ENCODE measurements around the gene MAP6. TPM values are rescaled to one million over a fixed set of nuclear protein-coding genes. Genes with fewer than 3 reads are reported as not detected.

Gene MAP6
- polyA plus RNA-seq, 1 donor (not counting 4 experiments of a cell fraction or from before 2014, with no cell fraction given), result 1.7 TPM

GRCh38 chr11:75553182-75553581 is 115.7 kb downstream of the MAP6 start:
- DNase-seq (ENCODE audit: low read depth, low spot score) (no peak), FAIRE-seq (no peak)
- Histone ChIP-seq H3K4me2 (ENCODE audit: control insufficient read depth, extremely low read depth, insufficient read depth, low read depth, low read length) (no peak overlapping the region), H3K9ac (ENCODE audit: control insufficient read depth, extremely low read depth, insufficient read depth, low read length) (no peak overlapping the region), H3K4me3 (ENCODE audit: control insufficient read depth in 2 of 3, extremely low read depth in 1 of 3, insufficient read depth in 2 of 3, low read depth in 1 of 3, low read length in 3 of 3) (no peak overlapping the region), H2AFZ (ENCODE audit: control insufficient read depth, low read length) (no peak overlapping the region), H3K9me3 (ENCODE audit: control insufficient read depth, low read depth, low read length) (no peaks in the 10 kb centered on the region), H3K79me2 (ENCODE audit: control insufficient read depth, insufficient read depth, low read length) (no peaks in the 10 kb centered on the region), H3K27me3 (ENCODE audit: control insufficient read depth, extremely low read depth, insufficient read depth, low read length) (no peaks in the 10 kb centered on the region), H3K27ac (ENCODE audit: control insufficient read depth, insufficient read depth, low read length) (no peak overlapping the region), H4K20me1 (ENCODE audit: control insufficient read depth, extremely low read depth, insufficient read depth, low read length) (no peaks in the 10 kb centered on the region), H3K9me1 (ENCODE audit: control insufficient read depth, extremely low read depth, insufficient read depth, low read length) (no peaks in the 10 kb centered on the region), H3K4me1 (ENCODE audit: control insufficient read depth, extremely low read depth, insufficient read depth, low read length) (peaks cover 12% of the 10 kb centered on the region), H3K36me3 (ENCODE audit: control insufficient read depth in 2 of 2, extremely low read depth in 1 of 2, insufficient read depth in 2 of 2, low read length in 2 of 2) (no peaks in the 10 kb centered on the region)
- dilution Hi-C loops (cut with MboI; ENCODE audit: extremely low pct_ligation_motif_present, low sequenced_read_pairs), result no loop called here
- TF ChIP-seq EZH2 (IDR thresholded peaks at IDR 0.05; ENCODE audit: low read length) (no peak), CTCF (optimal IDR thresholded peaks at IDR 0.05 in 1 of 3, IDR thresholded peaks at IDR 0.05 in 1 of 3, conservative IDR thresholded peaks at IDR 0.05 in 1 of 3; ENCODE audit: extremely low read depth in 1 of 3, insufficient read depth in 2 of 3, low read length in 3 of 3) (no peak)

GRCh38 chr11:75549370-75549958 is 119.4 kb downstream of the MAP6 start:
- Histone ChIP-seq H3K27ac (ENCODE audit: control insufficient read depth, insufficient read depth, low read length) (no peak overlapping the region), H3K4me2 (ENCODE audit: control insufficient read depth, extremely low read depth, insufficient read depth, low read depth, low read length) (no peak overlapping the region), H3K9ac (ENCODE audit: control insufficient read depth, extremely low read depth, insufficient read depth, low read length) (no peak overlapping the region), H3K4me1 (ENCODE audit: control insufficient read depth, extremely low read depth, insufficient read depth, low read length) (no peaks in the 10 kb centered on the region), H3K36me3 (ENCODE audit: control insufficient read depth in 2 of 2, extremely low read depth in 1 of 2, insufficient read depth in 2 of 2, low read length in 2 of 2) (no peaks in the 10 kb centered on the region), H2AFZ (ENCODE audit: control insufficient read depth, low read length) (no peak overlapping the region), H3K79me2 (ENCODE audit: control insufficient read depth, insufficient read depth, low read length) (no peaks in the 10 kb centered on the region), H4K20me1 (ENCODE audit: control insufficient read depth, extremely low read depth, insufficient read depth, low read length) (no peaks in the 10 kb centered on the region), H3K27me3 (ENCODE audit: control insufficient read depth, extremely low read depth, insufficient read depth, low read length) (no peaks in the 10 kb centered on the region), H3K4me3 (ENCODE audit: control insufficient read depth in 2 of 3, extremely low read depth in 1 of 3, insufficient read depth in 2 of 3, low read depth in 1 of 3, low read length in 3 of 3) (no peak overlapping the region), H3K9me1 (ENCODE audit: control insufficient read depth, extremely low read depth, insufficient read depth, low read length) (no peaks in the 10 kb centered on the region), H3K9me3 (ENCODE audit: control insufficient read depth, low read depth, low read length) (no peaks in the 10 kb centered on the region)
- FAIRE-seq (no peak), DNase-seq (ENCODE audit: low read depth, low spot score) (no peak)
- TF ChIP-seq CTCF (optimal IDR thresholded peaks at IDR 0.05 in 1 of 3, IDR thresholded peaks at IDR 0.05 in 1 of 3, conservative IDR thresholded peaks at IDR 0.05 in 1 of 3; ENCODE audit: extremely low read depth in 1 of 3, insufficient read depth in 2 of 3, low read length in 3 of 3), result no peak
- no peak for TF ChIP-seq EZH2 (IDR thresholded peaks at IDR 0.05; ENCODE audit: low read length)
- dilution Hi-C loops (cut with MboI; ENCODE audit: extremely low pct_ligation_motif_present, low sequenced_read_pairs), result no loop called here

All from keratinocyte (primary cell).